ENCODE results near the gene BTG4.

The BTG4 gene

DNA sequence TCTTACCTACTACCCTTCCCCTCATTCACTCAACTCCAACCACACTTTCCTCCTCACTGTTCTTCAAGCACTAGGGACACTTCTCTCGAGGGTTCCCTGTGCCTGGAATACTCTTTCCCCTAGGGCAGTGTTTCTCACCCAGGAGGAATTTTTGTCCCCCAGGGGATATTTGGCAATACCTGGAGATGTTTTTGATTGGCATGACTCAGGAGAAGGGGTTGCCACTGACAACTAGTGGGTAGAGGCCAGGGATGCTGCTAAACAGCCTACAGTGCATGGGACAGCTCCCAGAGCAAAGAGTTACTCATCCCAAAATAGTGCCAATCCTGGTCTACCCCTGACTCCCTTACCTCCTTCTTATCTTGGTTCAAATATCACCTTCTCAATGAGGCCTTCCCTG lies 40.0 kb downstream of the BTG4 start:
- H3K4me3 ChIP-seq (ENCODE audit: low read length in 2 of 2): no peak overlapping the region
- H3K27ac ChIP-seq (ENCODE audit: low read depth in 2 of 2, low read length in 2 of 2): no peak overlapping the region
- no peaks in the 10 kb centered on the region for H3K4me1 ChIP-seq (ENCODE audit: control insufficient read depth in 2 of 2, insufficient read depth in 2 of 2, low read length in 2 of 2)
- H3K27me3 ChIP-seq (ENCODE audit: control insufficient read depth in 2 of 2, insufficient read depth in 2 of 2, low read length in 2 of 2): peaks cover 0 to 3% of the 10 kb centered on the region in 2 donors
- peaks cover 0 to 5% of the 10 kb centered on the region in 2 donors for H3K9me3 ChIP-seq (ENCODE audit: control insufficient read depth in 2 of 2, low read length in 2 of 2)
- H3K9ac ChIP-seq (ENCODE audit: low read depth in 1 of 2, low read length in 2 of 2): no peak overlapping the region
- H3K36me3 ChIP-seq (ENCODE audit: control insufficient read depth in 2 of 2, insufficient read depth in 2 of 2, low read length in 2 of 2): no peaks in the 10 kb centered on the region

DNA sequence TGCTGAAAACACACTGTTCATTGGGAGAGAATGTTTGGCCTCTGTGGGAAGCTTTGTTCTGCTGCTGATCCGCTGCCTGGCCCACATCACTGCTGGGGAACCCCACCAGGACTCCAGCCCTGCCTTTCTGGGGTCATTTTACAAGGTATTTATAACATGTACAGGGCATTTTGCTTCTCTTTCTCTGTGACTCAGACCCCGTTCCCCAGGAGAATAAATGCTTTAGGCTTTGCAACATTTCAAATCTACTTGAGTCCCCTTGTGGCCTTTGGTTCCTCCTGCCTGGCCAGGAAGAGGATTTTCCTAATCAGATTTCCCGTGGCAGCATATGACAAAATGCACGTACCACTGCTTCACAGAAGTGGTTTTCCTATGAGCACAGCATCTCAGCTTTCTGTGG lies 43.0 kb downstream of the BTG4 start:
- Histone ChIP-seq H3K4me1 (ENCODE audit: control insufficient read depth in 2 of 2, insufficient read depth in 2 of 2, low read length in 2 of 2) (no peaks in the 10 kb centered on the region), H3K9ac (ENCODE audit: low read depth in 1 of 2, low read length in 2 of 2) (no peak overlapping the region), H3K9me3 (ENCODE audit: control insufficient read depth in 2 of 2, low read length in 2 of 2) (peaks cover 0 to under 1% of the 10 kb centered on the region in 2 donors), H3K36me3 (ENCODE audit: control insufficient read depth in 2 of 2, insufficient read depth in 2 of 2, low read length in 2 of 2) (no peaks in the 10 kb centered on the region), H3K27ac (ENCODE audit: low read depth in 2 of 2, low read length in 2 of 2) (no peak overlapping the region), H3K4me3 (ENCODE audit: low read length in 2 of 2) (no peak overlapping the region), H3K27me3 (ENCODE audit: control insufficient read depth in 2 of 2, insufficient read depth in 2 of 2, low read length in 2 of 2) (peaks cover 2 to 3% of the 10 kb centered on the region in 2 donors)

DNA sequence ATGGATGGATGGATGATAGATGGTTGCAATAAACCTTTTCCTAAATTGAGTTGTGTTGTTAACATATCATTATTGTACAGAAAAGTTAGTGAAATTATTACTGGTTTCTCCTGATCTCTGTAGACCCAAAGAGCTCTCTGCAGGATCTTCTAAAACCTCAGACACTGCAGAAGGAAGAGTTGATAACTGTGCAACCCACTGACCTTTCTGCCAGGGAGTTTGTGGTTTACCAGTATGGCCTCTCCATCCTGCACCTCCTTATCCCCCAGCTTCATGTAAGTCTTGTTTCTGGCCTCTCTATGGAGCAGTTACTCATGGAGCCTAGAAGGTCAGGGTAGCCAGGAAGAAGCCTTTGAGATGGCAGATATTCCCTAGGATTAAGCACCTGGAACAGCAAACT lies 45.6 kb downstream of the BTG4 start:
- H3K9me3 ChIP-seq (ENCODE audit: control insufficient read depth in 2 of 2, low read length in 2 of 2): no peaks in the 10 kb centered on the region
- no peak overlapping the region for H3K4me3 ChIP-seq (ENCODE audit: low read length in 2 of 2)
- H3K9ac ChIP-seq (ENCODE audit: low read depth in 1 of 2, low read length in 2 of 2): no peak overlapping the region
- H3K27me3 ChIP-seq (ENCODE audit: control insufficient read depth in 2 of 2, insufficient read depth in 2 of 2, low read length in 2 of 2): peaks cover 2 to 3% of the 10 kb centered on the region in 2 donors
- H3K4me1 ChIP-seq (ENCODE audit: control insufficient read depth in 2 of 2, insufficient read depth in 2 of 2, low read length in 2 of 2): no peaks in the 10 kb centered on the region
- H3K27ac ChIP-seq (ENCODE audit: low read depth in 2 of 2, low read length in 2 of 2): no peak overlapping the region
- H3K36me3 ChIP-seq (ENCODE audit: control insufficient read depth in 2 of 2, insufficient read depth in 2 of 2, low read length in 2 of 2): no peaks in the 10 kb centered on the region

GRCh38 chr11:111465400-111465799 lies 46.8 kb downstream of the BTG4 start:
- H3K27me3 ChIP-seq (ENCODE audit: control insufficient read depth in 2 of 2, insufficient read depth in 2 of 2, low read length in 2 of 2): peaks cover 3% of the 10 kb centered on the region in 2 donors
- H3K4me1 ChIP-seq (ENCODE audit: control insufficient read depth in 2 of 2, insufficient read depth in 2 of 2, low read length in 2 of 2): no peaks in the 10 kb centered on the region
- H3K9ac ChIP-seq (ENCODE audit: low read depth in 1 of 2, low read length in 2 of 2): no peak overlapping the region
- H3K36me3 ChIP-seq (ENCODE audit: control insufficient read depth in 2 of 2, insufficient read depth in 2 of 2, low read length in 2 of 2): no peaks in the 10 kb centered on the region
- H3K4me3 ChIP-seq (ENCODE audit: low read length in 2 of 2): no peak overlapping the region
- H3K9me3 ChIP-seq (ENCODE audit: control insufficient read depth in 2 of 2, low read length in 2 of 2): no peaks in the 10 kb centered on the region
- H3K27ac ChIP-seq (ENCODE audit: low read depth in 2 of 2, low read length in 2 of 2): no peak overlapping the region

DNA sequence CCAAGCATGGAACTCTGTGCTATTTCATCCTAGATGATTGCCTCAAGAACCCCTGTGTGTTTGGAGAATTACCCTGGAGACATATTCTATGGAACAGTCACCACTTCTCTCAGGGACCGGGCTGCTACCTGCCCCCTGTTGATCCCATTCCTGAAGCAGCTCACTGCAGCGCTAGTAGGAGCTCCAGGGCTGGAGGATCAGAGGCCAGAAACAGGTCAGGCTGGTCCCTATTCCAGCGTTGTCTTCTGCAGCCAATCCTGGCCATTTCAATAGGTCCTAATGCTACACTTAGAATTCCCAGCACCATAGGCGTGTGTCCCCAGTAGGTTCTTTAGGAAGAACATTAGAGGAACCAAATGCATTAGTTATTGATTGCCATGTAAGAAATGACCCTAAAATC lies 48.9 kb downstream of the BTG4 start:
- Histone ChIP-seq H3K36me3 (ENCODE audit: control insufficient read depth in 2 of 2, insufficient read depth in 2 of 2, low read length in 2 of 2) (no peaks in the 10 kb centered on the region), H3K4me3 (ENCODE audit: low read length in 2 of 2) (no peak overlapping the region), H3K27me3 (ENCODE audit: control insufficient read depth in 2 of 2, insufficient read depth in 2 of 2, low read length in 2 of 2) (peaks cover 8% of the 10 kb centered on the region in 2 donors), H3K4me1 (ENCODE audit: control insufficient read depth in 2 of 2, insufficient read depth in 2 of 2, low read length in 2 of 2) (no peaks in the 10 kb centered on the region), H3K9ac (ENCODE audit: low read depth in 1 of 2, low read length in 2 of 2) (no peak overlapping the region), H3K27ac (ENCODE audit: low read depth in 2 of 2, low read length in 2 of 2) (no peak overlapping the region), H3K9me3 (ENCODE audit: control insufficient read depth in 2 of 2, low read length in 2 of 2) (no peaks in the 10 kb centered on the region)

- H3K4me1 ChIP-seq (ENCODE audit: control insufficient read depth in 2 of 2, insufficient read depth in 2 of 2, low read length in 2 of 2): no peaks in the 10 kb centered on the region
- H3K36me3 ChIP-seq (ENCODE audit: control insufficient read depth in 2 of 2, insufficient read depth in 2 of 2, low read length in 2 of 2): no peaks in the 10 kb centered on the region
- no peak overlapping the region for H3K4me3 ChIP-seq (ENCODE audit: low read length in 2 of 2)
- peaks cover 7 to 8% of the 10 kb centered on the region in 2 donors for H3K27me3 ChIP-seq (ENCODE audit: control insufficient read depth in 2 of 2, insufficient read depth in 2 of 2, low read length in 2 of 2)
- no peak overlapping the region for H3K27ac ChIP-seq (ENCODE audit: low read depth in 2 of 2, low read length in 2 of 2)
- H3K9ac ChIP-seq (ENCODE audit: low read depth in 1 of 2, low read length in 2 of 2): no peak overlapping the region
- H3K9me3 ChIP-seq (ENCODE audit: control insufficient read depth in 2 of 2, low read length in 2 of 2): no peaks in the 10 kb centered on the region
Observed at GRCh38 chr11:111462329-111462728, 49.9 kb downstream of the BTG4 start.

DNA sequence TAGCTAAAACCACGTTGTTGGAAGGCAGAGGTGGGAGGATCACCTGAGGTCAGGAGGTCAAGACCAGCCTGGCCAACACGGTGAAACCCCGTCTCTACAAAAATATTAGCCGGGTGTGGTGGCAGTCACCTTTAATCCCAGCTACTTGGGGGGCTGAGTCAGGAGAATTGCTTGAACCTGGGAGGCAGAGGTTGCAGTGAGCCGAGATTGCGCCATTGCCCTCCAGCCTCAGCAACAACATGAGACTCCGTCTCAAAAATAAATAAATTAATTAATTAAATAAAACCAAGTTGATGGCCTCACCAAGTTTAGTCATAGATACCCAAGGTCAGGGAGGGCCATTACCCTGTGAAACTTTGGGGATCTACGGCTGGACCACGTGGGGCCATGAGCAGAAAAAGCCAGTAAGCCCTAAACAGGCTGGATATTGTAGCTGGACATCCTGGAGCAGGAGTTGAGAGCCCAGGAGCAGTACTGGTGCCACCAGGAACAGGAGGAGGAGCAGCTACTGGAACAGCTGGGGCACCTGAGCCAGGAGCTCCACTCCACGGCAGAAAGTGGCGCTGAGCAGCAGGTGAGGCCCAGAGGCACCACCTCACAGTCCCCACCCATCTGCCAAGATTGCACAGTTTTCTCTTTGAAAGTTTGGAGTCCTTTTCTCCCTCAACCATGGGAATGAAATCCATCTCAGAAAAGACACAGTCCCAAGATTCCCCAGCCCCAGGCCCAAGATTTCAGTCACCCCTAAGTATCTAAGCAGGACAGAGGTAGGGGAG lies 50.5 kb downstream of the BTG4 start:
- H3K36me3 ChIP-seq (ENCODE audit: control insufficient read depth in 2 of 2, insufficient read depth in 2 of 2, low read length in 2 of 2): no peaks in the 10 kb centered on the region
- no peak overlapping the region for H3K27ac ChIP-seq (ENCODE audit: low read depth in 2 of 2, low read length in 2 of 2)
- H3K4me3 ChIP-seq (ENCODE audit: low read length in 2 of 2): no peak overlapping the region
- H3K9me3 ChIP-seq (ENCODE audit: control insufficient read depth in 2 of 2, low read length in 2 of 2): no peaks in the 10 kb centered on the region
- no peak overlapping the region for H3K9ac ChIP-seq (ENCODE audit: low read depth in 1 of 2, low read length in 2 of 2)
- peaks cover 6 to 7% of the 10 kb centered on the region in 2 donors for H3K27me3 ChIP-seq (ENCODE audit: control insufficient read depth in 2 of 2, insufficient read depth in 2 of 2, low read length in 2 of 2)
- H3K4me1 ChIP-seq (ENCODE audit: control insufficient read depth in 2 of 2, insufficient read depth in 2 of 2, low read length in 2 of 2): no peaks in the 10 kb centered on the region

DNA sequence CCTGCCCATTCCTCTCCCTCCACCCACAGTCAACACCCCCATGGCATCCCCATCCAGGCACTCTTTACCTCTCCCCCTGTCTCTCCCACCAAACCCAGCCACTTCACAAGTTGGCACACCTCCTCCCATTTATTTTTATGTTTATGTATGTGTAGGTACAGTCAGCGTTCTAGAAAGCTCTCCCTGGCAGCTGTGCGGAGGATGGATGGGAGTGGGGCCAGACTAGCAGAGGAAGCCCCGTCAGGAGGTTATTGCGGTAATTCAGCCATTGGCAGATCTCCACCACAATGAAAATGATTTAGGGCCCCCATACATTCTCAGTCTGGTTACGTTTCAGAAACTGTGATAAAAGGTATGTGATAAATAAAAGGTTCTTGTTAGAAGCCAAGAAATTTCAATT lies 51.3 kb downstream of the BTG4 start:
- H3K9ac ChIP-seq (ENCODE audit: low read depth in 1 of 2, low read length in 2 of 2): no peak overlapping the region
- H3K4me1 ChIP-seq (ENCODE audit: control insufficient read depth in 2 of 2, insufficient read depth in 2 of 2, low read length in 2 of 2): no peaks in the 10 kb centered on the region
- H3K4me3 ChIP-seq (ENCODE audit: low read length in 2 of 2): no peak overlapping the region
- no peaks in the 10 kb centered on the region for H3K9me3 ChIP-seq (ENCODE audit: control insufficient read depth in 2 of 2, low read length in 2 of 2)
- peaks cover 6 to 7% of the 10 kb centered on the region in 2 donors for H3K27me3 ChIP-seq (ENCODE audit: control insufficient read depth in 2 of 2, insufficient read depth in 2 of 2, low read length in 2 of 2)
- H3K27ac ChIP-seq (ENCODE audit: low read depth in 2 of 2, low read length in 2 of 2): no peak overlapping the region
- H3K36me3 ChIP-seq (ENCODE audit: control insufficient read depth in 2 of 2, insufficient read depth in 2 of 2, low read length in 2 of 2): no peaks in the 10 kb centered on the region

DNA sequence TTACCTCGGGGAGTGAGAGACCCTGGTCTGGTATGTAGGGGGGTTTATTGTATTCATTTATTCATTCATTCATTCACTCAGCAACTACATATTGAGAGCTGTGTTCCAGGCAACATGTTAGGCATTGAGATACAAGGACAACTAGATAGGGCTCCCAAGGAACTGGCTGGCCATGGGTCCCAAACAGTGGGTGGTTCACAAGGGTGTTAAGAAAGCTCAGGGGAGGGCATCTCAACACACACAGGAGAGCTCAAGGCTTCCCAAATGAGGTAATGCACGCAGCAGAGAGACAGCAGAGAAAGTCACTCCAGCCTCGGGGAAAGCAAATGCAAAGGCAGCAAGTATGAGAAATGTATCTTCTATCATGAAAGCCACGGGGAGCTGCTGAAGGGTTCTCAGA lies 51.8 kb downstream of the BTG4 start:
- Histone ChIP-seq H3K9me3 (ENCODE audit: control insufficient read depth in 2 of 2, low read length in 2 of 2) (no peaks in the 10 kb centered on the region), H3K27me3 (ENCODE audit: control insufficient read depth in 2 of 2, insufficient read depth in 2 of 2, low read length in 2 of 2) (peaks cover 6 to 7% of the 10 kb centered on the region in 2 donors), H3K4me1 (ENCODE audit: control insufficient read depth in 2 of 2, insufficient read depth in 2 of 2, low read length in 2 of 2) (no peaks in the 10 kb centered on the region)

GRCh38 chr11:111459506-111460270 lies 52.5 kb downstream of the BTG4 start:
- no peaks in the 10 kb centered on the region for H3K4me1 ChIP-seq (ENCODE audit: control insufficient read depth in 2 of 2, insufficient read depth in 2 of 2, low read length in 2 of 2)
- H3K27ac ChIP-seq (ENCODE audit: low read depth in 2 of 2, low read length in 2 of 2): no peak overlapping the region
- no peak overlapping the region for H3K9ac ChIP-seq (ENCODE audit: low read depth in 1 of 2, low read length in 2 of 2)
- H3K27me3 ChIP-seq (ENCODE audit: control insufficient read depth in 2 of 2, insufficient read depth in 2 of 2, low read length in 2 of 2): peaks cover 6 to 7% of the 10 kb centered on the region in 2 donors
- H3K4me3 ChIP-seq (ENCODE audit: low read length in 2 of 2): no peak overlapping the region
- H3K36me3 ChIP-seq (ENCODE audit: control insufficient read depth in 2 of 2, insufficient read depth in 2 of 2, low read length in 2 of 2): no peaks in the 10 kb centered on the region
- H3K9me3 ChIP-seq (ENCODE audit: control insufficient read depth in 2 of 2, low read length in 2 of 2): no peaks in the 10 kb centered on the region

More for the DNA sequence above, 51.8 kb downstream of the BTG4 start:
- Histone ChIP-seq H3K9ac (ENCODE audit: low read depth in 1 of 2, low read length in 2 of 2) (no peak overlapping the region), H3K36me3 (ENCODE audit: control insufficient read depth in 2 of 2, insufficient read depth in 2 of 2, low read length in 2 of 2) (no peaks in the 10 kb centered on the region), H3K27ac (ENCODE audit: low read depth in 2 of 2, low read length in 2 of 2) (no peak overlapping the region), H3K4me3 (ENCODE audit: low read length in 2 of 2) (no peak overlapping the region)
